ENCODE results near the gene USP13.

DNA sequence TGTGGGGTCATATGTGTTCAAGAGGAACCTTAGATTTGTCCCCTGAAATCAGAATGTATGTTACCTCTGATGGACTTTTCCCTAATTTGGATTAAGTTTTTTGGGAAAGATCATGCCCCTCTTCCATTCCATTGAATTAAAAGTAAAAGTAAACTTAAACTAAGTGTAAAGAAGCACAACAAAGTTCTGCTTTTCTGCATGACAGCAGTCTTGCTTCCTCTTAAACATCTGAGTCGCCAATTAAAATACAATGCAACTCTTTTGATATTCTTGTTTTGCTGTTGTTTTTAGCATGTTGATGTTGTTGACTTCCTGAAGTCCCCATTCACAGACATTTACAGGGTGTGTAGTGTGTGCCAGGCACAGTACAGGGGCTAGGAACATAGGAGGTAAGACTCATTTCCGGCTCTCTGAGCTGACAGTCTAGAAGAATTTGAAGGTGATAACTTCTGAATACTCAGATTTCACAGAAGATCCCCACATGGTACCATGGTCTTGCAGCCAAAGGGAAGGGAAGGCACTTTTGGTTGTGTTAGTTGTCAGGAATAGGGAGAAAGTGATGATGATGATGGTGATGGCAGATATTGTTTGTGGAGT lies 45.0 kb downstream of the USP13 start:
- no peak for TF ChIP-seq CTCF (conservative IDR thresholded peaks at IDR 0.05 in 1 of 2, IDR thresholded peaks at IDR 0.05 in 1 of 2; ENCODE audit: extremely low read depth in 1 of 2, insufficient read depth in 1 of 2, low read depth in 1 of 2, low read length in 2 of 2)
- no peak for TF ChIP-seq EZH2 (IDR thresholded peaks at IDR 0.05; ENCODE audit: borderline replicate concordance, low read length)

Data from mammary epithelial cell (primary cell).